ENCODE data around the gene TOP3A.
"Not testable (repeated sequence)": the region's sequence is repeated elsewhere in the genome, so short reads cannot be mapped to it uniquely, and the experiment has no call there.

TOP3A gene

DNA sequence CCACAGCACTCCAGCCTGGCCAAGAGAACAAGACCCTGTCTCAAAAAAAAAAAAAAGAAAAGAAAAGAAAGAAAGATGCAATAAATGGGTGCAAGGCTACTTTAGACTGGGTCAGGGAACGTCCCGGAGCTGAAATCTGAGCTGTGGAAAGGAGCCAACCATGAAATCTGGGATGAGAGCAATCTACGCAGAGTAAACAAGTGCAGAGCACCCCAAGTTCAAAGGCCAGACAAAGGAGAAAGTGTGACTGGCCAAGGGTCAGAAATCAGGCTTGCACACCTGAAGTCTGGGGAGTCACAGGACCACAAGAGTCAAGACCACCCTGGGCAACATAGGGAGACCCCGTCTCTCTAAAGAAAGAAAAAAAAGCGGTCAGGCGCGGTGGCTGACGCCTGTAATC, 45.7 kb upstream of the TOP3A start:
- Histone ChIP-seq H3K4me3 (ENCODE audit: low read depth, low read length) (no peak overlapping the region), H3K36me3 (replicated peaks) (no peaks in the 10 kb centered on the region), H3K27me3 (replicated peaks) (no peaks in the 10 kb centered on the region), H3K27ac (no peak overlapping the region)
- DNase-seq, result no peak
- in situ Hi-C loops (cut with HindIII; ENCODE audit: low pct_ligation_motif_present, low sequenced_read_pairs), result no loop called here
- TF ChIP-seq, protein P1, sequence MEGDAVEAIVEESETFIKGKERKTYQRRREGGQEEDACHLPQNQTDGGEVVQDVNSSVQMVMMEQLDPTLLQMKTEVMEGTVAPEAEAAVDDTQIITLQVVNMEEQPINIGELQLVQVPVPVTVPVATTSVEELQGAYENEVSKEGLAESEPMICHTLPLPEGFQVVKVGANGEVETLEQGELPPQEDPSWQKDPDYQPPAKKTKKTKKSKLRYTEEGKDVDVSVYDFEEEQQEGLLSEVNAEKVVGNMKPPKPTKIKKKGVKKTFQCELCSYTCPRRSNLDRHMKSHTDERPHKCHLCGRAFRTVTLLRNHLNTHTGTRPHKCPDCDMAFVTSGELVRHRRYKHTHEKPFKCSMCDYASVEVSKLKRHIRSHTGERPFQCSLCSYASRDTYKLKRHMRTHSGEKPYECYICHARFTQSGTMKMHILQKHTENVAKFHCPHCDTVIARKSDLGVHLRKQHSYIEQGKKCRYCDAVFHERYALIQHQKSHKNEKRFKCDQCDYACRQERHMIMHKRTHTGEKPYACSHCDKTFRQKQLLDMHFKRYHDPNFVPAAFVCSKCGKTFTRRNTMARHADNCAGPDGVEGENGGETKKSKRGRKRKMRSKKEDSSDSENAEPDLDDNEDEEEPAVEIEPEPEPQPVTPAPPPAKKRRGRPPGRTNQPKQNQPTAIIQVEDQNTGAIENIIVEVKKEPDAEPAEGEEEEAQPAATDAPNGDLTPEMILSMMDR (IDR thresholded peaks at IDR 0.05; ENCODE audit: low read depth, low read length, missing control alignments), result no peak

DNA sequence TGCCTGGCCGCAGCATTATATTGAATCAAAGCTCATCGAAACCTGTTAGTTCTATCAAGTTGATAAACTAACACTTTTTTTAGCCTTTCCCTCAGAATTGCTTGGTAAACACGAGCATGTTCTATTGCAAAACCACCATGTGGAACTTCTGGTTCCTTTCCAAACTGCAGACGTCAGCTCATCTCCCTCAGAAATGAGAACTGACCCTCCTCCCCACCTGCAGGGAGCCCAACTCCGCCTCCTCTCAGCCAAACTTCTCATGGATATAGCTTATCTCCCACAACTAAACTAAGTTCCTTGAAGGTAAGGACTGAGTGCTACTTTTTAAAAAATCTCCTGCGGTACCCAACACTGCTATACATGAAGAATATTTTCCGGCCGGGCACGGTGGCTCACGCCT, 41.8 kb upstream of the TOP3A start:
- in situ Hi-C loops (cut with HindIII; ENCODE audit: low pct_ligation_motif_present, low sequenced_read_pairs), result no loop called here
- TF ChIP-seq, protein P1 (IDR thresholded peaks at IDR 0.05; ENCODE audit: low read depth, low read length, missing control alignments), result no peak

DNA sequence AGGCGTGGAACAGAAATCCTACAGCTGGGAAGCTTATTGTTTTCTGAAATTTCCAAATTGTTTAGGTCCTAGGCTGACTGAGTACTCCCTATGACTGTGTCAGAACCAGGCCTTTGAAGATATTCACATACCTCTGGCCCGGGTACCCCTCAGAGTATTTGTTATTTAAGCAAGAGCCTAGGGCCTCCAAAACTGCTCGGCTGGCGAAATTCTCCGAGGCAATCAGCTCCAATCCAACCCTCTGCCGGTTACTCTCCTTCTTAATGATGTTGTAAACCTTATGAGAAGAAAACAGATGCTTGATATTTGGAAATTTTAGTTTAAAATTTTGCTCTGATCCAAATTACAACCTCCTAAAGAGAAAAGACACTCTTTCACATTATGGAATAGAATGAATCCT, 38.7 kb upstream of the TOP3A start:
- Histone ChIP-seq H3K36me3 (replicated peaks) (no peaks in the 10 kb centered on the region), H3K27me3 (replicated peaks) (no peaks in the 10 kb centered on the region), H3K4me3 (ENCODE audit: low read depth, low read length) (no peak overlapping the region), H3K27ac (no peak overlapping the region)
- TF ChIP-seq, protein P1 (IDR thresholded peaks at IDR 0.05; ENCODE audit: low read depth, low read length, missing control alignments), result no peak
- in situ Hi-C loops (cut with HindIII; ENCODE audit: low pct_ligation_motif_present, low sequenced_read_pairs), result no loop called here
- no peak for DNase-seq

More for the DNA sequence above, 41.8 kb upstream of the TOP3A start:
- Histone ChIP-seq H3K4me3 (ENCODE audit: low read depth, low read length) (no peak overlapping the region), H3K36me3 (replicated peaks) (no peaks in the 10 kb centered on the region), H3K27ac (no peak overlapping the region), H3K27me3 (replicated peaks) (no peaks in the 10 kb centered on the region)
- no peak for DNase-seq

DNA sequence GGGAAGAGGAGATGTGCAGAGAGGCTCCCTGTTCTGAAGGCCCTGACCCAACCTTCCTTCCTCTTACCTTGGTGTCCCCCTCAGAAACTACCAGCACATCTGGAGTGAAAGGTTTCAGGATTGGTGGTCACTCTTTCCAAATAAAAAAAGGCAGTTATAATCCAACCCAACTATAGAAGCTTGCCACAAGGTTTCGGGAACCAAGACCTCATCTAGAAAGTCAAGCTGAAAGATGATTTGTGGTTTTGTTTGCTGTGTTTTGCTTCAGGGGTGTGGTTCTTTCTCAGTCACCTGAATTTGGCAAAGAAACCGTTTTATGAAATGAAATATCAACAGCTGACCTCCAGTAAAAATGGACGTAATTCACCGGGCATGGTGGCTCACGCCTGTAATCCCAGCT, 29.2 kb upstream of the TOP3A start:
- no peaks in the 10 kb centered on the region for H3K27me3 ChIP-seq (replicated peaks)
- H3K4me3 ChIP-seq (ENCODE audit: low read depth, low read length), result no peak overlapping the region
- H3K36me3 ChIP-seq (replicated peaks), result no peaks in the 10 kb centered on the region
- no peak overlapping the region for H3K27ac ChIP-seq
- DNase-seq, result no peak
- in situ Hi-C loops (cut with HindIII; ENCODE audit: low pct_ligation_motif_present, low sequenced_read_pairs), result no loop called here
- TF ChIP-seq, protein P1 (IDR thresholded peaks at IDR 0.05; ENCODE audit: low read depth, low read length, missing control alignments), result no peak

DNA sequence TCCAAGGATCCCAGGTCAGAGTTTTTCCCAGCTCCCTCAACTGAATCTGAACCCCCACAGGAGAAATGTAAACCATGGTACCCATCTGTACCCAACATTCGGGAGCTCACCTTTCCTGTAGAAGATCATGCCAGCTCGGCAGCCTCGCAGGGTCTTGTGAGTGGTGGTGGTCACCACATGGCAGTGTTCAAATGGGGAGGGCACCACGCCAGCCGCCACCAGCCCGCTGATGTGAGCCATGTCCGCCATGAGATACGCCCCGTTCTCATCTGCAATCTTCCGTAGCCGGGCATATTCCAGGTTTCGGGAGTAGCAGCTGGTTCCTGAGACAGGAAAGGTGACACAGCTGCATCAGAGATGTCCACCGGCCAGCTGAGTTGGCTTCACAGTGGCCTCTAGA, 25.1 kb upstream of the TOP3A start:
- Histone ChIP-seq H3K27ac (no peak overlapping the region), H3K4me3 (ENCODE audit: low read depth, low read length) (no peak overlapping the region), H3K36me3 (replicated peaks) (no peaks in the 10 kb centered on the region), H3K27me3 (replicated peaks) (no peaks in the 10 kb centered on the region)
- no peak for DNase-seq
- TF ChIP-seq, protein P1 (IDR thresholded peaks at IDR 0.05; ENCODE audit: low read depth, low read length, missing control alignments), result no peak
- in situ Hi-C loops (cut with HindIII; ENCODE audit: low pct_ligation_motif_present, low sequenced_read_pairs), result no loop called here

DNA sequence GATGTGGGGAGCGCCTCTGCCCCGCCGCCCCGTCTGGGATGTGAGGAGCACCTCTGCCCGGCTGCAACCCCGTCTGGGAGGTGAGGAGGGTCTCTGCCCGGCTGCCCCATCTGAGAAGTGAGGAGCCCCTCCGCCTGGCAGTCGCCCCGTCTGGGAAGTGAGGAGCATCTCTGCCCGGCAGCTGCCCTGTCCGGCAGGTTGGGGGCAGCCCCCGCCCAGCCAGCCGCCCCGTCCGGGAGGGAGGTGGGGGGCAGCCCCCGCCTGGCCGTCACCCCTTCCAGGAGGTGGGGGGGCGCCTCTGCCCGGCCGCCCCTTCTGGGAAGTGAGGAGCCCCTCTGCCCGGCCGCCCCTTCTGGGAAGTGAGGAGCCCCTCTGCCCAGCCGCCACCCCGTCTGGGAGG, 23.4 kb upstream of the TOP3A start:
- H3K4me3 ChIP-seq (ENCODE audit: low read depth, low read length); in situ Hi-C loops (cut with HindIII; ENCODE audit: low pct_ligation_motif_present, low sequenced_read_pairs); H3K27me3 ChIP-seq (replicated peaks); DNase-seq; H3K36me3 ChIP-seq (replicated peaks); H3K27ac ChIP-seq: not testable (repeated sequence)

All from brain microvascular endothelial cell (primary cell).